Neutrophil (primary cell): ENCODE data around the gene PAIP2.

Experiments used
- H3K27ac ChIP-seq: fragments of 200-600 bp; sonication (generic); 2 replicates; pipeline ENCODE4 v1.5.1; 2016; ENCODE audit warnings: mild to moderate bottlenecking, moderate library complexity
- H3K27me3 ChIP-seq: fragments of 200-600 bp; sonication (generic); 2 replicates; pipeline ENCODE4 v1.6.0; 2016; ENCODE audit warnings: mild to moderate bottlenecking
- H3K36me3 ChIP-seq: fragments of 200-600 bp; sonication (generic); 2 replicates; pipeline ENCODE4 v1.5.1; 2017
- H3K4me1 ChIP-seq, 2 experiments: fragments of 200-600 bp in 1 of 2; sonication (generic) in 1 of 2; 1 replicate in 1 of 2; 2 replicates in 1 of 2; pipeline versions ENCODE4 v1.5.1 to v1.6.1; 2013 to 2016; ENCODE audit warnings: low read depth in 1 of 2, low read length in 1 of 2, mild to moderate bottlenecking in 1 of 2, moderate library complexity in 1 of 2; ENCODE audit not compliant: control insufficient read depth in 1 of 2, insufficient read depth in 1 of 2
- H3K4me3 ChIP-seq, 2 experiments: fragments of 200-600 bp in 1 of 2; sonication (generic) in 1 of 2; 1 replicate in 1 of 2; 2 replicates in 1 of 2; pipeline ENCODE4 v1.5.1; 2013 to 2016; ENCODE audit warnings: low read depth in 1 of 2, low read length in 1 of 2, mild to moderate bottlenecking in 1 of 2, moderate library complexity in 1 of 2
- H3K9me3 ChIP-seq: fragments of 200-600 bp; sonication (generic); 2 replicates; pipeline ENCODE4 v1.5.1; 2016
- TF ChIP-seq, protein P1 (sequence below): fragments of 200-600 bp; sonication (generic); IDR thresholded peaks from 2 replicates; pipeline ENCODE4 v1.5.1; 2016; ENCODE audit warnings: antibody characterized with exemption

The PAIP2 gene

DNA sequence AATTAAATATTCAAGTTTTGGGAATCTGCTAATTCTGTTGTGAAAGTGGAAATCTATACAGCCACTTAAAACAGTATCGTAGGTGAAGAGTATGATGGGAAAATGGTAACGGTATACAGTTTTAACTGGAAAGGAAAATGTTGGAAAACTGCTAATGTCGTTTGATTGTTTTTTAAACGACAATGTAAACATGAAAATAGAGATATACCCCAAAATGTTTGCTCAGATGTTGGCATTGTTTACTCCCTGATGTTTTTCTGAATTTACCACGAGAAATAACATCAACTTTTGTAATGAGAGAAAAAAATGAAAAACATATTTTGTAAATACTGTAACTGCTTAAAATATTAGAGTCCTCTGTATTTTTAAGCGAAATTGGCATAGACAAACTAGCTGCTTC, 45.5 kb upstream of the PAIP2 start:
- no peaks in the 10 kb centered on the region for H3K36me3 ChIP-seq
- no peaks in the 10 kb centered on the region for H3K27me3 ChIP-seq
- no peak overlapping the region for H3K27ac ChIP-seq
- TF ChIP-seq, protein P1, sequence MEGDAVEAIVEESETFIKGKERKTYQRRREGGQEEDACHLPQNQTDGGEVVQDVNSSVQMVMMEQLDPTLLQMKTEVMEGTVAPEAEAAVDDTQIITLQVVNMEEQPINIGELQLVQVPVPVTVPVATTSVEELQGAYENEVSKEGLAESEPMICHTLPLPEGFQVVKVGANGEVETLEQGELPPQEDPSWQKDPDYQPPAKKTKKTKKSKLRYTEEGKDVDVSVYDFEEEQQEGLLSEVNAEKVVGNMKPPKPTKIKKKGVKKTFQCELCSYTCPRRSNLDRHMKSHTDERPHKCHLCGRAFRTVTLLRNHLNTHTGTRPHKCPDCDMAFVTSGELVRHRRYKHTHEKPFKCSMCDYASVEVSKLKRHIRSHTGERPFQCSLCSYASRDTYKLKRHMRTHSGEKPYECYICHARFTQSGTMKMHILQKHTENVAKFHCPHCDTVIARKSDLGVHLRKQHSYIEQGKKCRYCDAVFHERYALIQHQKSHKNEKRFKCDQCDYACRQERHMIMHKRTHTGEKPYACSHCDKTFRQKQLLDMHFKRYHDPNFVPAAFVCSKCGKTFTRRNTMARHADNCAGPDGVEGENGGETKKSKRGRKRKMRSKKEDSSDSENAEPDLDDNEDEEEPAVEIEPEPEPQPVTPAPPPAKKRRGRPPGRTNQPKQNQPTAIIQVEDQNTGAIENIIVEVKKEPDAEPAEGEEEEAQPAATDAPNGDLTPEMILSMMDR = no peak
- H3K4me3 ChIP-seq = no peak overlapping the region
- H3K4me1 ChIP-seq = peaks cover 30 to 48% of the 10 kb centered on the region in 2 experiments
- H3K9me3 ChIP-seq = no peaks in the 10 kb centered on the region

DNA sequence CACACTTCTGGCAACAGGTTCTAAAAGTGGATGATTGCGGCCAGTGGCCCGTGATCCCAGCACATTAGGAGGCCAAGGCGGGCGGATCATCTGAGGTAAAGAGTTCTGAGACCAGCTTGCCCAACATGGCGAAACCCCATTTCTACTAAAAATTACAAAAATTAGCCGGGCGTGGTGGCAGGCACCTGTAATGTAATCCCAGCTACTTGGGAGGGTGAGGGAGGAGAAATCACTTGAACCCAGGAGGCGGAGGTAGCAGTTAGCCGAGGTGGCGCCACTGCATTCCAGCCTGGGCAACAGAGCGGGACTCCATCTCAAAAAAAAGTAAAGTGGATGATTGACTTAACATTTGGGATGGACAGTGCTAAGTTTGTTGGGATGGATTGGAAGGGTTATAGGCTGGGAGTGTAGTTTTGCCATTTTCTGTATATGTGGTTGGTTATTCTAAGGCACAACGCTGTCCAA, 44.8 kb upstream of the PAIP2 start:
- Histone ChIP-seq H3K27me3 (no peaks in the 10 kb centered on the region), H3K36me3 (no peaks in the 10 kb centered on the region), H3K9me3 (no peaks in the 10 kb centered on the region), H3K4me3 (no peak overlapping the region), H3K27ac (no peak overlapping the region), H3K4me1 (peaks cover 30 to 48% of the 10 kb centered on the region in 2 experiments)
- TF ChIP-seq, protein P1 = no peak

GRCh38 chr5:139297439-139298133, 44.1 kb upstream of the PAIP2 start:
- H3K36me3 ChIP-seq = no peaks in the 10 kb centered on the region
- no peaks in the 10 kb centered on the region for H3K9me3 ChIP-seq
- H3K4me1 ChIP-seq = peaks cover 30 to 48% of the 10 kb centered on the region in 2 experiments
- no peaks in the 10 kb centered on the region for H3K27me3 ChIP-seq
- TF ChIP-seq, protein P1 = no peak
- H3K27ac ChIP-seq = no peak overlapping the region
- H3K4me3 ChIP-seq = no peak overlapping the region

GRCh38 chr5:139298242-139298641, 43.4 kb upstream of the PAIP2 start:
- TF ChIP-seq, protein P1 = no peak
- no peak overlapping the region for H3K4me3 ChIP-seq
- H3K27me3 ChIP-seq = no peaks in the 10 kb centered on the region
- peak overlapping the region; percentile 17 for H3K27ac ChIP-seq
- no peaks in the 10 kb centered on the region for H3K9me3 ChIP-seq
- peaks cover 30 to 44% of the 10 kb centered on the region in 2 experiments for H3K4me1 ChIP-seq
- H3K36me3 ChIP-seq = no peaks in the 10 kb centered on the region

DNA sequence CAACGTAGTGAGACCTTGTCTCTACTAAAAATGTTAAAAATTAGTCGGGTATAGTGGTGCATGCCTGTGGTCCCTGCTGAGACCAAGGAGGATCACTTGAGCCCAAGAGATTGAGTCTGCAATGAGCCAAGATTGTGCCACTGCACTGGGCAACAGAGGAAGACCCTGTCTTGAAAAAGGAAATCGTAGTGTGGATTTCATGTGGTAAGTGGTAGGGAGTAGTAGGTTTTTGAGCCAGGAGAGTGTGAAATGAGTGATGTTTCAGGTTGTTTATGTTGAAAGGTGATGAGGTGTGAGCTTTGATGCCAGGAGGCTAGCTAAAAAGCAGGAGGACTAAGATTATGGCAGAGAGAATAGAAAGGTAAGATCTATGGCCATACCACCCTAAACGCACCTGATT, 42.2 kb upstream of the PAIP2 start:
- no peaks in the 10 kb centered on the region for H3K36me3 ChIP-seq
- no peaks in the 10 kb centered on the region for H3K9me3 ChIP-seq
- H3K27ac ChIP-seq = no peak overlapping the region
- TF ChIP-seq, protein P1 = no peak
- H3K4me3 ChIP-seq = no peak overlapping the region
- no peaks in the 10 kb centered on the region for H3K27me3 ChIP-seq
- peaks cover 30 to 42% of the 10 kb centered on the region in 2 experiments for H3K4me1 ChIP-seq
